MM.1S (cell line): ENCODE results near the gene PPP1R1A.

Experiments used
- DNase-seq: peaks from one replicate; pipeline ENCODE4 v3.0.0-alpha.2; 2015
- H2AFZ ChIP-seq: fragments of 300-600 bp; sonication (generic); 2 replicates; pipeline ENCODE4 v1.6.0; 2016; ENCODE audit warnings: antibody characterized with exemption, low read length
- H3F3A ChIP-seq: fragments of 300-600 bp; sonication (generic); 2 replicates; pipeline ENCODE4 v1.6.1; 2016; ENCODE audit warnings: mild to moderate bottlenecking, antibody characterized with exemption, low read length, moderate library complexity, mixed read lengths; ENCODE audit not compliant: insufficient read depth
- H3K27ac ChIP-seq: fragments of 300-600 bp; sonication (generic); 2 replicates; pipeline ENCODE4 v1.5.1; 2016; ENCODE audit warnings: mild to moderate bottlenecking, low read length
- H3K27me3 ChIP-seq: fragments of 300-600 bp; sonication (generic); replicated peaks from 2 replicates; pipeline ENCODE4 v1.6.0; 2016; ENCODE audit warnings: low read length; ENCODE audit not compliant: insufficient read depth
- H3K36me3 ChIP-seq: fragments of 300-600 bp; sonication (generic); replicated peaks from 2 replicates; pipeline ENCODE4 v1.6.1; 2016; ENCODE audit warnings: mild to moderate bottlenecking, low read length, mixed read lengths; ENCODE audit not compliant: insufficient read depth
- H3K4me1 ChIP-seq: fragments of 300-600 bp; sonication (generic); 2 replicates; pipeline ENCODE4 v1.6.1; 2016; ENCODE audit warnings: low read length, mixed read lengths
- H3K4me2 ChIP-seq: fragments of 300-600 bp; sonication (generic); 2 replicates; pipeline ENCODE4 v1.6.0; 2016; ENCODE audit warnings: low read depth, low read length
- H3K4me3 ChIP-seq: fragments of 300-600 bp; sonication (generic); 2 replicates; pipeline ENCODE4 v1.5.1; 2016; ENCODE audit warnings: low read length, mixed read lengths
- H3K79me2 ChIP-seq: fragments of 300-600 bp; sonication (generic); 2 replicates; pipeline ENCODE4 v1.6.1; 2016; ENCODE audit warnings: mixed run types, low read length, mixed read lengths
- H3K9ac ChIP-seq: fragments of 300-600 bp; sonication (generic); 2 replicates; pipeline ENCODE4 v1.6.1; 2016; ENCODE audit warnings: low read length, mixed read lengths
- H3K9me2 ChIP-seq: fragments of 300-600 bp; sonication (generic); replicated peaks from 2 replicates; pipeline ENCODE4 v1.6.1; 2016; ENCODE audit warnings: mild to moderate bottlenecking, low read length, mixed read lengths; ENCODE audit not compliant: insufficient read depth
- H3K9me3 ChIP-seq: fragments of 300-600 bp; sonication (generic); replicated peaks from 2 replicates; pipeline ENCODE4 v1.6.1; 2016; ENCODE audit warnings: mild to moderate bottlenecking, low read length, mixed read lengths; ENCODE audit not compliant: insufficient read depth
- H4K20me1 ChIP-seq: fragments of 300-600 bp; sonication (generic); 2 replicates; pipeline ENCODE4 v1.6.1; 2016; ENCODE audit warnings: mild to moderate bottlenecking, low read length, moderate library complexity, mixed read lengths; ENCODE audit not compliant: insufficient read depth
- EZH2 ChIP-seq: fragments of 300-600 bp; sonication (generic); optimal IDR thresholded peaks from 2 replicates; pipeline ENCODE3; 2017; ENCODE audit warnings: low read depth, mild to moderate bottlenecking, antibody characterized with exemption, low read length, mixed read lengths
- EZH2phosphoT487 ChIP-seq: fragments of 300-600 bp; sonication (generic); IDR thresholded peaks from 2 replicates; pipeline ENCODE4 v1.6.1; 2018; ENCODE audit warnings: antibody characterized with exemption, low read length
- TF ChIP-seq, protein P1 (sequence below): fragments of 300-600 bp; sonication (generic); IDR thresholded peaks from 2 replicates; pipeline ENCODE4 v1.5.1; 2016; ENCODE audit warnings: antibody characterized with exemption, low read length, mixed read lengths

Gene PPP1R1A

DNA sequence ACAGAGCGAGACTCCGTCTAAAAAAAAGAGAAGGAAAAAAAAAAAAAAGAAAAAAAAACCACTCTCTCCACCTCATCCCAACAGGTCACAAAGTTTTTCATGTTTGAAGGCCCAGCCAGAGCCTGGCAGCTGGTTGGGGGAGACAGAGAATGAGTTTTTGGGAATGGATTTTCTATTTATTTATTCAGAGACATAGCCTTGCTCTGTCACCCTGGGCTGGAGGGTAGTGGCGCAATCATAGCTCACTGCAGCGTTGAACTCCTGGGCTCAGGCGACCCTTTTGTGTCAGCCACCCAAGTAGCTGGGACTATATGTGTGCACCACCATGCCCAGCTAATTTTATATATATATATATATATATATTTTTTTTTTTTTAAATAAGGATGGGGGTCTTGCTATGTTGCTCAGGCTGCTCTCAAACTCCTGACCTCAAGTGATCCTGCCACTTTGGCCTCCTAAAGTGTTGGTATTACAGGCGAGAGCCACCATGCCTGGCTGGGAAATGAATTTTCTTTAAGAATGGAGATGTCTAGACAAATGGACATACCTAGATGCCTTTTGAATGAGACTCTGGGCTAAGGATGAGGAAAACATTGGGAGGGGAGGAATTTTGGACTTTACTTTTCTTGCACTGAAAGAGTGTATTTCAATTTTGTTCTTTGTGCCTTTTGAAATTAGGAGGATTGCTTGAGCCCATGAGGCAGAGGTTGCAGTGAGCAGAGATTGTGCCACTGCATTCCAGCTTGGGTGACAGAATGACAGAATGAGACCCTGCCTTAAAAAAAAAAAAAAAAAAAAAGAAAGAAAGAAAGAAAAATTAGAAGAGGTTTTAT lies 16.9 kb upstream of the PPP1R1A start:
- H3K36me3 ChIP-seq, result no peaks in the 10 kb centered on the region
- H4K20me1 ChIP-seq, result no peaks in the 10 kb centered on the region
- no peaks in the 10 kb centered on the region for H3K79me2 ChIP-seq
- no peak overlapping the region for H3K9ac ChIP-seq
- TF ChIP-seq, protein P1, sequence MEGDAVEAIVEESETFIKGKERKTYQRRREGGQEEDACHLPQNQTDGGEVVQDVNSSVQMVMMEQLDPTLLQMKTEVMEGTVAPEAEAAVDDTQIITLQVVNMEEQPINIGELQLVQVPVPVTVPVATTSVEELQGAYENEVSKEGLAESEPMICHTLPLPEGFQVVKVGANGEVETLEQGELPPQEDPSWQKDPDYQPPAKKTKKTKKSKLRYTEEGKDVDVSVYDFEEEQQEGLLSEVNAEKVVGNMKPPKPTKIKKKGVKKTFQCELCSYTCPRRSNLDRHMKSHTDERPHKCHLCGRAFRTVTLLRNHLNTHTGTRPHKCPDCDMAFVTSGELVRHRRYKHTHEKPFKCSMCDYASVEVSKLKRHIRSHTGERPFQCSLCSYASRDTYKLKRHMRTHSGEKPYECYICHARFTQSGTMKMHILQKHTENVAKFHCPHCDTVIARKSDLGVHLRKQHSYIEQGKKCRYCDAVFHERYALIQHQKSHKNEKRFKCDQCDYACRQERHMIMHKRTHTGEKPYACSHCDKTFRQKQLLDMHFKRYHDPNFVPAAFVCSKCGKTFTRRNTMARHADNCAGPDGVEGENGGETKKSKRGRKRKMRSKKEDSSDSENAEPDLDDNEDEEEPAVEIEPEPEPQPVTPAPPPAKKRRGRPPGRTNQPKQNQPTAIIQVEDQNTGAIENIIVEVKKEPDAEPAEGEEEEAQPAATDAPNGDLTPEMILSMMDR, result no peak
- TF ChIP-seq EZH2phosphoT487 (no peak), EZH2 (no peak)
- H3K27me3 ChIP-seq, result no peaks in the 10 kb centered on the region
- no peak overlapping the region for H2AFZ ChIP-seq
- H3K9me3 ChIP-seq, result no peaks in the 10 kb centered on the region
- peaks cover 4% of the 10 kb centered on the region; the same call in 1 of the 2 replicates for H3F3A ChIP-seq
- H3K4me3 ChIP-seq, result no peak overlapping the region
- peaks cover 10% of the 10 kb centered on the region; the same call in 1 of the 2 replicates for H3K4me1 ChIP-seq
- no peak overlapping the region for H3K4me2 ChIP-seq
- no peaks in the 10 kb centered on the region for H3K9me2 ChIP-seq
- DNase-seq, result no peak
- no peak overlapping the region for H3K27ac ChIP-seq

DNA sequence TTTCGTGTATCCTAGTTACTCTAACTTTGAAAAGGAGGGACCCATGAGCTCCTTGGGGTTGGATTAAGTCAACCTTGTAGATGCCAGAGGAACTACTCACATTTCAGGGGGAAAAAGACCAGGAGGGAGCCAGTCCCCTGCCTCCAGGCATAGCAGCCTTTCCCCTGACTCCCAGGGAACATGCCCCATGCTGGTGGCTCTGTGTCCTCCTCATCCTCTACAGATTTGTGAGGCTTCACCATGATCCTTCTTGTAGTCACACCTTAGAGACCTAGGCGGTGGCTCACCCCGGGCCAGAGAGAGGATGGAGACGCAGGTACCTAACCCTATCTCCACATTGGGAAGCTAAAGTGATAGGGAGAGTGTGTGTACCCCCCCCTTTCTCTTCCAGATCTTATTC lies 16.0 kb upstream of the PPP1R1A start:
- Histone ChIP-seq H3F3A (peaks cover 4% of the 10 kb centered on the region; the same call in 1 of the 2 replicates), H3K36me3 (no peaks in the 10 kb centered on the region), H2AFZ (no peak overlapping the region), H3K4me1 (peaks cover 10% of the 10 kb centered on the region; the same call in 1 of the 2 replicates), H3K4me2 (no peak overlapping the region), H3K79me2 (no peaks in the 10 kb centered on the region), H3K9me3 (no peaks in the 10 kb centered on the region), H3K27me3 (no peaks in the 10 kb centered on the region), H4K20me1 (no peaks in the 10 kb centered on the region), H3K27ac (no peak overlapping the region), H3K9ac (no peak overlapping the region), H3K4me3 (no peak overlapping the region), H3K9me2 (no peaks in the 10 kb centered on the region)
- DNase-seq, result no peak
- no peak for TF ChIP-seq EZH2

DNA sequence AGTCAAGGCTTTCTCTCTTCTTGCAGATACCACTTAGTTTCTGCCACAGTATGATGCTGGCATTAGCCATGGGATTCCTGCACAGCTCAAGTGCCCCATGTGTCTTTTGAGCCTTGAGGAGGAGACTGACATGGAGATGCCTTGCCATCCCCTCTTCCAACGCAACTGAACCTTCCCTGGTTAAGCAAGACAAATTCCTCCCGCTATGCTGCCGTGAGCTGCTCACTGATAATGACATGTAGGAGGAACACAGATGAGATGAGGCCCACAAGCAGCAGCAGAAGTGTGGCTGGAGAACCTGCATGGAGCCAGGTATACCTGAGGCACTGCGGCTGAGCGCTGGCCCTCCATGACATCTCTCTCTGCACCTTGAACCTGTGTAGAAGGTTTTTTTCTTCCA lies 15.4 kb upstream of the PPP1R1A start:
- no peak overlapping the region for H3K4me2 ChIP-seq
- H3K27me3 ChIP-seq, result no peaks in the 10 kb centered on the region
- H3F3A ChIP-seq, result peaks cover 4% of the 10 kb centered on the region; the same call in 1 of the 2 replicates
- peaks cover 10% of the 10 kb centered on the region; the same call in 1 of the 2 replicates for H3K4me1 ChIP-seq
- TF ChIP-seq EZH2phosphoT487, result no peak
- TF ChIP-seq, protein P1, result no peak
- TF ChIP-seq EZH2, result no peak
- no peak overlapping the region for H3K4me3 ChIP-seq
- H3K9ac ChIP-seq, result no peak overlapping the region
- no peaks in the 10 kb centered on the region for H3K36me3 ChIP-seq
- H4K20me1 ChIP-seq, result no peaks in the 10 kb centered on the region
- H3K27ac ChIP-seq, result no peak overlapping the region
- H3K9me3 ChIP-seq, result no peaks in the 10 kb centered on the region
- H2AFZ ChIP-seq, result no peak overlapping the region
- DNase-seq, result no peak
- no peaks in the 10 kb centered on the region for H3K9me2 ChIP-seq
- no peaks in the 10 kb centered on the region for H3K79me2 ChIP-seq
